ENCODE measurements around the gene MINPP1.
"Not testable (repeated sequence)": the region's sequence is repeated elsewhere in the genome, so short reads cannot be mapped to it uniquely, and the experiment has no call there.

The MINPP1 gene, protein sequence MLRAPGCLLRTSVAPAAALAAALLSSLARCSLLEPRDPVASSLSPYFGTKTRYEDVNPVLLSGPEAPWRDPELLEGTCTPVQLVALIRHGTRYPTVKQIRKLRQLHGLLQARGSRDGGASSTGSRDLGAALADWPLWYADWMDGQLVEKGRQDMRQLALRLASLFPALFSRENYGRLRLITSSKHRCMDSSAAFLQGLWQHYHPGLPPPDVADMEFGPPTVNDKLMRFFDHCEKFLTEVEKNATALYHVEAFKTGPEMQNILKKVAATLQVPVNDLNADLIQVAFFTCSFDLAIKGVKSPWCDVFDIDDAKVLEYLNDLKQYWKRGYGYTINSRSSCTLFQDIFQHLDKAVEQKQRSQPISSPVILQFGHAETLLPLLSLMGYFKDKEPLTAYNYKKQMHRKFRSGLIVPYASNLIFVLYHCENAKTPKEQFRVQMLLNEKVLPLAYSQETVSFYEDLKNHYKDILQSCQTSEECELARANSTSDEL

DNA sequence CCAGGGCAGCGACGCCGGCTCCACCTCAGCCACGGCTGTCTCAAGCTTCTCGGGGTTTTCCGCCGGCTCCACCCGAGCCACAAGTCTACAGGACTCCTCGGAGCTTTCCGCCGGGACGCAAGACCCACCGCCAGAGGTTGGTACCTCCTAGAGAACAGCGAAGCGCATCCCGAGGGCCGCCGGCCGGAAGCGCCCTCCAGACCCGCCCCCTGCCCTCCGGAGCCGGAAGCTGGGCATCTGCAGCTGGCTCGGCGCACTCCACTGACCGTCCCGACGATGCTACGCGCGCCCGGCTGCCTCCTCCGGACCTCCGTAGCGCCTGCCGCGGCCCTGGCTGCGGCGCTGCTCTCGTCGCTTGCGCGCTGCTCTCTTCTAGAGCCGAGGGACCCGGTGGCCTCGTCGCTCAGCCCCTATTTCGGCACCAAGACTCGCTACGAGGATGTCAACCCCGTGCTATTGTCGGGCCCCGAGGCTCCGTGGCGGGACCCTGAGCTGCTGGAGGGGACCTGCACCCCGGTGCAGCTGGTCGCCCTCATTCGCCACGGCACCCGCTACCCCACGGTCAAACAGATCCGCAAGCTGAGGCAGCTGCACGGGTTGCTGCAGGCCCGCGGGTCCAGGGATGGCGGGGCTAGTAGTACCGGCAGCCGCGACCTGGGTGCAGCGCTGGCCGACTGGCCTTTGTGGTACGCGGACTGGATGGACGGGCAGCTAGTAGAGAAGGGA lies at the start of gene MINPP1:
Gene MINPP1 (plus strand): TSS at position 254 of the 726 bp plus-strand sequence. CDS start 23 bp downstream, at position 277.
- FAIRE-seq (peak; percentile 84), DNase-seq (ENCODE audit: extremely low spot score, insufficient read length, low read depth) (peak; percentile 84)

DNA sequence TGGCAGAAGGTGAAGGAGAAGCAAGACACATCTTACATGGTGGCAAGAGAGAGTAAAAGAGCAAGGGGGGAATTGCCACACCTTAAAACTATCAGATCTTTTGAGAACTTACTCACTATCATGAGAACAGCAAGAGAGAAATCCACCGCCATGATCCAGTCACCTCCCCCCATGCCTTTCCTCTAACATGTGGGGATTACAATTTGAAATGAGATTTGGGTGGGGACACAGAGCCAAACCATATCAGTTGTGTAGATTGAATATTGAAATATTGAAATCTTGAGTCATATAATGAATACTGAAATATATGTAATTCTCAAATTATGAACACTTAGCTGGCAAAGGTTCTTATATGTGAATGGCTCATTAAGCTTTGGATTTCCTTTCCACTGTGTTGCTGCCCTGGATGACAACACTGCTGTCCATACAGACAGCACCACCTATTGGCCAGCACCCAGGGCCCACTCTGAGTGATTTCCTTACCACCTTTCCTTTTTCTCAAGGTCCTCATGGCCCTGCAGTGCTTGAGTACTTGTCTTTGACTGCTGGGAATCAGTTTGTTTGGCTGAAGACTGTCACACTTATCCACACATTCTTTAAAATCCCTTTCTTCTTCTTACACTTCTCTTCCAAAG lies 48.0 kb upstream of the MINPP1 start:
- FAIRE-seq; DNase-seq (ENCODE audit: extremely low spot score, insufficient read length, low read depth): not testable (repeated sequence)

DNA sequence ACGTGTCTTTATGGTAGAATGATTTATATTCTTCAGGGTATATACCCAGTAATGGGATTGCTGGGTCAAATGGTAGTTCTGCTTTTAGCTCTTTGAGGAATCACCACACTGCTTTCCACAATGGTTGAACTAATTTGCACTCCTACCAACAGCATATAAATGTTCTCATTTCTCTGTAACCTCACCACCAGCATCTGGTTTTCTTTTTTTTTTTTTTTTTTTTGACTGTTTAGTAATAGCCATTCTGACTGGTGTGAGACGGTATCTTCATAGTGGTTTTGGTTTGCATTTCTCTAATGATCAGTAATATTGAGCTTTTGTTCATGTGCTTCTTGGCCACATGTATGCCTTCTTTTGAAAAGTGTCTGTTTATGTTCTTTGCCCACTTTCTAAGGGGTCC lies 42.9 kb upstream of the MINPP1 start:
- DNase-seq (ENCODE audit: extremely low spot score, insufficient read length, low read depth); FAIRE-seq: not testable (repeated sequence)

DNA sequence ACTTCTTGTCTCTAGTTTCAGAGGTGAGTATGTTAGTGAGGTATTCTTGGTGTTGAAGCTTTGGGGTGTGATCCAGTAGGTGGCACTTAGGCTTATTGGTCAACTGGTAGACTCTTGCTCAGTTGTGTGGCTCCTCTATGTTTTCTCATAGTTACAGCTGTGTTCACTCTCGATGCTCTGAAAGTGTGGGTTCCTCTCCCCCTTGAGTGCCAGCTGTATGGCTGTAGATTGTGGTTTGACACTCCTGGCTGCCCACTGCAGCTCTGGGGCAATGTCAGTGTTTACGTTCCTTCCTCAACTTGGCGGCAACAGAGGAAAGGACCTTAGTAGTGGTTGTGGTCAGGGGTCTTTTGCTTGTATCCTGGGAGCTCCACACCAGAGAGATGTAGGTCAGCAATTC lies 37.8 kb upstream of the MINPP1 start:
- FAIRE-seq; DNase-seq (ENCODE audit: extremely low spot score, insufficient read length, low read depth): not testable (repeated sequence)

DNA sequence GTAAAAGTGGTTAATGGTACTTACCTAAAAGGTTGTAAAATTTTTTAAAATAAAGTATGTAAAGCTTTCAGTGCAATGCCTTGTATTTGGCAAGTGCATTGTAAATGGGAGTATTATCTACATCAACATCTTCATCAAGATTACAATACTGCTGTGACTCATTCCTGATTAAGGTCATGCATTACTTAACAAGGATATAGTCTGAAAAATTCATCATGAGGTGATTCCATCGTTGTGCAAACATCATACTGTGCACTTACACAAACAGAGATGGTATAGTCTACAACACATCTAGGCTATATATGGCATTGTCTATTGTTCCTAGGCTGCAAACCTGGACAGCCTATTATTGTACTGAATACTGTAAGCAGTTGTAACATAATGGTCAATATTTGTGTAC lies 16.0 kb upstream of the MINPP1 start:
- FAIRE-seq; DNase-seq (ENCODE audit: extremely low spot score, insufficient read length, low read depth): not testable (repeated sequence)

DNA sequence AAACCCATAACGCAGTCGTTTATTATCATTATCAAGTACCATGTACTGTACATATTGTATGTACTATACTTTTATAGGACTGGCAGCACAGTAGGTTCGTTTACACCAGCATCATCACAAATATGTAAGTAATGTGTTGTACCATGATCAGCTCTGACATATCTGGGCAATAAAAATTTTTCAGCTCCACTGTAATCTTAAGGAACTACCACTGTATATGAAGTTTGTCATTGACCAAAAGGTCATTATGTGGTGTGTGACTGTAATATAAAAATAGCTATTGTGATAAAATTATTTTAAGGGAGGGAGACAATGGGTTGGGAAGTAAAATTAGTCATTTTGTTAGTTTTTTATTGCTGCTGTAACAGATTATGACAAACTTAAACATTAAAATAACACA lies 14.4 kb upstream of the MINPP1 start:
- DNase-seq (ENCODE audit: extremely low spot score, insufficient read length, low read depth); FAIRE-seq: not testable (repeated sequence)

DNA sequence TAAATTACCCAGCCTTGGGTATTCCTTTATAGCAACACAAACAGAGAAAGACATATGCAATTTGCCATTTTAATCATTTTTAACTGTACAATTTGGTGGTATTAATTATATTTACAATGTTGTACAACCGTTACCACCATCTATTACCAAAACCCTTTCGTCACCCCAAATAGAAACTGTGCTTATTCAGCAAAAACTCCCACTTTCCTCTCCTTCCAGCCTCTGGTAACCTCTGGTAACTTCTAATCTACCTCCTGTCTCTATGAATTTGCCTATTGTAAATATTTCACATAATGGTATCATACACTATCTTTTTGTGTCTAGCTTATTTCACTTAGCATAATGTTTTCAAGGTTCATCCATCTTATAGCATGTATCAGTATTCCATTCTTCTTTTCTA lies 12.2 kb upstream of the MINPP1 start:
- not testable (repeated sequence) for DNase-seq (ENCODE audit: extremely low spot score, insufficient read length, low read depth); FAIRE-seq

DNA sequence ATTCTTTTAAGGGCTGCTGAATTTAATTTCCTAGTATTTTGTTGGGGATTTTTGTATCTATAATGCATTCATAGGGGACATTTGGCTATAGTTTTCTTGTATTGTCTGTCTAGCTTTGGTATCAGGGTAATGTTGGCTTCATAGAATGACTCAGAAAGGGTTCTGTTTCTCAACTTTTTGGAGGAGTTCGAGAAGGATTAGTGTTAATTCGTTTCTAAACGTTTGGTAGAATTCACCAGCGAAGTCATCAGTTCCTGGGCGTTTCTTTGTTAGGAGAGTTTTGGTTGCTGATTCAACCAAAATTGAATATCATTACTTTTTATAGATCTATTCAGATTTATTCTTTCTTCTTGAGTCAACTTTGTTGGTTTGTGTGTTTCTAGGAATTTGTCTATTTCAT lies 9.2 kb upstream of the MINPP1 start:
- not testable (repeated sequence) for FAIRE-seq; DNase-seq (ENCODE audit: extremely low spot score, insufficient read length, low read depth)

DNA sequence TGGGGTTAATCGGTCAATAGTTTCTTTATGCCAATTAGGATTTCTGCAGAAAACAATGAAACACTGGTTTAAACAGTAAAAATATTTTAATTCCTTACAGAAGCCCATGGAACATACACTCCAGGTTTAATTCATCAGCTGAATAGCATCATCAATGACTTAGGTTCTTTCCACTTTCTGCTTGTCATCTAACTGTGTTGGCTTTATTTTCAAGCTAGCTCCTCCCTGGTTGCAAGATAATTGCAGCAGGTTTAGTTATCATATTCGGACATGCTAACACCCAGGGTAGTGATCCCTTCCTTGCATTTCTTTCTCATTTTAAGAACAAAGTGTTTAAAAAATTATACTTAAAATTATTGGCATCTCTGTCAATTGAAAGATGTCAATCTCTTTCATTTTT lies 7.3 kb upstream of the MINPP1 start:
- not testable (repeated sequence) for FAIRE-seq

DNA sequence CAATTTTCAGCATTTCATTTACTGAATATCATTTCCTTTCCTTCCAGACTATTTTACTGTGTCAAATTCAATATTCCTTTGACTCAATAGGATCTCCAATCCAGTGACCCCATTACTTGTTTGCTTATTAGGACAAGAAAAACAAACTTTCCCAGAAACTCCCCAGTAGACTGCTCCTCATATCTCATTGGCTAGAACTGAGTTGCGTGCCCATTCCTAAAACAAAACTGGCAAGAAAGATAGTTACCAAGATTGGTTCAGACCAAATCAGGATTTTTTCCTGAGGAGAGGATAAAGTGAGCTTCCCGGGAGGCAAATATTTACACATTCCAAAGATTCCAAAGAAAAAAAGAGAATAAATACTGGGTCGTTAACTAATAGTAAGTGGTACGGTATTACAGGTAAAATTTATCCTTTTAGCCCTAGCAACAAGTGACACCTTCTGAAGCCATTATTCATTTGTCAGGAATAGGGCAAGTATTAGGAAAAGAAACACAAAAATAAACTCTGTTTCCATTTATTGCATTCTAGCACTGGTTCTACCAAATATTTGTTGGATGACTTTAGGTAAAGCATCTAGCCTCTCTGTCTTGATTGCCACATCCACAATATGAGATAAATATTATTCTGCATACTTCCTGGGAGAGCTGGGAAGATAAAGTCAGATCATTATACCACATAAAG lies 6.4 kb upstream of the MINPP1 start:
- not testable (repeated sequence) for DNase-seq (ENCODE audit: extremely low spot score, insufficient read length, low read depth); FAIRE-seq

More for the DNA sequence above, 7.3 kb upstream of the MINPP1 start:
- DNase-seq (ENCODE audit: extremely low spot score, insufficient read length, low read depth), result not testable (repeated sequence)

DNA sequence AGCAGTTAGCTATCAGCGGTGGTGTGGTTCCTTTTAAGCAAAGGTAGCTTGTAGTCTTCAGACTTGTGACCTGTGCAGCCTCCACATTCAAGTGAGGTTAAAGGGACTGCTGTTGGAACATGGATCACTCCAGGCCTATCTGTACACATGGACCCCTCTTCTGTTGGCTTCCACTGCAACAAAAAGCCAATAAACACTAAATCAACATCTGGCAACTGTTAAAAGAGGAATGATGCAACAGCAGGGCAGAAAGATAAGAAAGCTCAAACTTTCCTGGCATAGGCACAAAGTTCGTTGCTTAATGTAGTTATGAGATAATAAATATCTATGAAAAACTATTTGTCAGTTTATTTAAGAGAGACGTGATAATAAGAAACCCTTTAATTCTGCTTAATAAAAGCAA lies 4.0 kb upstream of the MINPP1 start:
- DNase-seq (ENCODE audit: extremely low spot score, insufficient read length, low read depth) (no peak), FAIRE-seq (no peak)

DNA sequence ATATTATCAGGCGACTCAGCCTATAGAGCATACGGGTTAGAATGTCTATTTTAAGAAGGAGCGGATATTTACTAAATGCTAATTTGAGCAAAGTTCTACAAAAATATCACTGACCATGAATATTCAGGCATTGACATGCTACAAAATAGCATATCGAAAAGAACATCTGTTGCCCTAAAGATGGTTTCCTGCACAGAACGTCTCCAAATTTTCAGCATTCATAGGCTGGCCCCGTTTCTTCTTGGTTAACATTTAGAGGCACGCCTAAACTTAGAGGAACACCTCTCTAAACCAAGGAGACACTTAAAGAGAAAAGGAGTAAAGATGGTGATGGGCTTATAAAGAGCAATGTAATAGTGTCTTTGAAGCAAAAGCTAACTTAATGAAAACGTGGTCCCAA lies 1.3 kb upstream of the MINPP1 start:
- no peak for FAIRE-seq
- no peak for DNase-seq (ENCODE audit: extremely low spot score, insufficient read length, low read depth)

DNA sequence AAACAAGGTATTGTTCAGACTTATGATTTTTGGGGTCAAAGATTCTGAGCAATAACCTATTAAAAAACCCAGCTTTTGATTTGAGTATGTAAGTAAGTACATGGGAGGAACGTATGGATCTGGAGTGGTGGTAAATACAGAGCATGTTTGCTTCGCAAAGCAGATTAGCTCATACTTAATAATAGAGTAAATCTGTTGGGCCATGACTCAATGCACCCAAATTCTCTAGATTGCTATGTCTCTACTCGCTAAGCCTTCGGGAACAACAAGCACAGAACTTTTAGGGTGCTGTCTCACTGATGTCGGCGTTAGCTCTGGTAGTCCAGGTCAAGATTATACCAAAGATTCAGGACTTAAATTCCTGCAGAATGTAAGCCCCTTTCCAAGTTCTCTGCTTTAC lies 807 bp upstream of the MINPP1 start:
- FAIRE-seq (no peak), DNase-seq (ENCODE audit: extremely low spot score, insufficient read length, low read depth) (no peak)

DNA sequence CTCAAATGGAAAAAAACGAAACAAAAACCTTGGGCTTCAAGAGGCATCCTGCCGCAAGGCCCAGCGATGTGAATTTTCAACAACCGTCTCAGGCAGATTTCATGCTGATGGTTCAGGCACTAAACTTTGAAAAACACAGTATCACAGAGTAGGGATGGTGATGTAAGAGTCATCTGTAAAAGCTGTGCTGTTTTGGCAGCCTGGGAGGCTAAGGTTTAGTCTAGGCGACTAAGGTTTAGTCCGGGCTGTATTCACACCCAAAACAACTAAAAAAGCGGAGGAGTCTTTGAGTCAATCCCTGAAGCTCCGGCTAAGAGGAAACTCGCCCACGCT lies 420 bp upstream of the MINPP1 start:
- FAIRE-seq (no peak), DNase-seq (ENCODE audit: extremely low spot score, insufficient read length, low read depth) (no peak)

DNA sequence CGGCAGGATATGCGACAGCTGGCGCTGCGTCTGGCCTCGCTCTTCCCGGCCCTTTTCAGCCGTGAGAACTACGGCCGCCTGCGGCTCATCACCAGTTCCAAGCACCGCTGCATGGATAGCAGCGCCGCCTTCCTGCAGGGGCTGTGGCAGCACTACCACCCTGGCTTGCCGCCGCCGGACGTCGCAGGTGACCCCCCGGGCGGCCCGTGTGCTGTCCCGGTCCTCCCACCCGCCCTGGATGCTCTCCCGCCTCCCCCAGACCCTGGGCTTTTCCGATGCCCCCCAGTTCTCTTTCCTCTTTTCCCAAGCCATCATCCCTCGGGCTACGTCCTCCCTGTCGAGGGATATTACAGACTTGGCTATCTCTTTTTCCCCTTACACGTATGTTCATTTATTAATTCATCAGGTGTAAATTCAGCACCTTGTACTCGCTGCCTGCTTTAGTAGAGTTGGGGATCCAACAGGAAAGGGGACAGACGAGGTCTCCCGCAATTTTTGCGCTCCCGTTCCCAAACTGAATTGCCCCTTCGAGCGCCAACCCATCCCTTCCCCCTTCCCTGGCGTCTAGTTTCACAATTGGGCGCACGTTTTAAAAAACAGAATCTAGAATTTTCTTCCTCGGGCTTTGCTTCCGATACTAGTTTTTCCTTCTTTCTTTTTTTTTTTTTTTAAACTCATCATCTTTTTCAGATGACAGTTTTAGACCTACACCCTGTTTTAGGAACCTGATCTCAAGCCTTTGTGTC lies 846 bp downstream of the MINPP1 start:
- DNase-seq (ENCODE audit: extremely low spot score, insufficient read length, low read depth), result peak; percentile 45
- FAIRE-seq, result peak; percentile 54

DNA sequence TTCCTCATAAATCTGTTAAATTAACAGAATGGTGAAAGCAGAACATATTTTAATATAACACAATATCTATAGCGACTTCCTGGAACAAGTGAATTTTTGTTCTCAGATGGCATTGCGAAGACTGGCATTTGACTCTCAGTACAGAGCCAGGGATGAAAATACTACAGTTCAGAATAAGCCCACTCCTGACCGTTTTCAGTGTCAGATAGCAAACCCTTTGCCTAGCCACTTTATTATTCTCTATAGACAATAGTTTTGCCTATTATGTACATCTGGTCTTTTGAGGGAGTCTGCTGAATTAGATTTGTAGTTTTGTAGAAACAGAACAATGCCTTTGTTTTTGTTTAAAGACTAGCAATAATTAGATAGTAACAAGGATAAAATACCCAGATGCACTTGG lies 2.3 kb downstream of the MINPP1 start:
- no peak for DNase-seq (ENCODE audit: extremely low spot score, insufficient read length, low read depth)
- FAIRE-seq, result no peak

DNA sequence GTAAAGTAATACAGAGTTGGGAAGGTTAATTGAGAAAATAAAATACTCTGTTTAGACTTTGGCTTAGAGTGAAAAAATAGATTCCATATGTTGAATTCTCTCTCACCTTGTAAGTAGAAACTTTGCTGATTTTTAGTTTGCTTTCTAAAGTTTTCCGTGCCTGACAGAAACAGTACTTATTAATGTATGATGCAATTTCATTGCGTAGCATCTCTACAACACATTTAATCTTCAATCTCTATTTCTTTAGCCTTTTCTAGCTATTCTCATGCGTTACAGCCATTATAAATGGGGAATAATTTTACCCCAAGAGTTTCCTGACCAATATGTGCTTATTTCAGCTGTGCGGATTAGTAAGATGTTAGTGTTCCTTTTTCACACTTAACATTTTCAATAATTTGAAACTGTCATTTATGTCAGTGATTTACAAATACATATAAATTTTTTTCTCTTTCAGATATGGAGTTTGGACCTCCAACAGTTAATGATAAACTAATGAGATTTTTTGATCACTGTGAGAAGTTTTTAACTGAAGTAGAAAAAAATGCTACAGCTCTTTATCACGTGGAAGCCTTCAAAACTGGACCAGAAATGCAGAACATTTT lies 3.3 kb downstream of the MINPP1 start:
- DNase-seq (ENCODE audit: extremely low spot score, insufficient read length, low read depth), result no peak
- FAIRE-seq, result no peak

DNA sequence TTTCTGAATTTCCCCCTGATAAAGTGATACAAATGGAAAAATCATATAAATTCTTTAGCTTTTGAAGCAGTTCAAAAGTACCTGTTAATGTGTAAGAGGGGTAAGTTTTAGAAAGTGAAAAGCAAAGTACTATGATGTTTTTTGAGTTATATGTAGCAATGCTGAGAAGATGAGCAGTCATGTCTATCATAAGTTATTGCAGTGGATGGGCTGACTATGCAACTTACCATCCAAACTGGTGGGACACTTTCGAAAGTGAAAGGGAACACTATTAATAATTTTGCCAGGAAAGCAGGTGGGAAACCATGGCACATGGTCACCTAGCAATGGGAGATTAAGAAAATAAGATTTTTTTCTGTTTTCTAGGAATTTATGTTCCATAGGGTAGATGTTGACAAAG lies 4.1 kb downstream of the MINPP1 start:
- no peak for DNase-seq (ENCODE audit: extremely low spot score, insufficient read length, low read depth)
- FAIRE-seq, result no peak

DNA sequence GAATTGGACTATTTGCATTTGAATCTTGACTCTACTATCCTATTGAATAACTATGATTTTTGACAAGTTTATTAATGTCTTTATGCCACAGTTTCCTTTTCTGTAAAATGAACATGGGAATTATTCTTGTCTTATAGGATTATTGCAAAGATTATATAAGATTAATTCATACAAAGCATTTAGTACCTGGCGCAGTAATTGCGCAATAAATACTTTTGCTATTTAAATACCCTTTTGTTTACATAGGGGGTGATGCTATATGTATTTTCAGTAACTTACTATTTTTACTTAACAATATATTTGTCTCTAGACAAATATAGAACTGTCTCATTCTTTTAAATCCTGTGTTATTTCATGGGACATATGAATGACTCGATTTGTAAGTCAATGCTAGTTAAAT lies 5.3 kb downstream of the MINPP1 start:
- DNase-seq (ENCODE audit: extremely low spot score, insufficient read length, low read depth), result no peak
- FAIRE-seq, result no peak

Measured in GM18507 (cell line).